Activated naive CD4-positive, alpha-beta T cell treated with anti-CD3 and anti-CD28 coated beads, Interleukin-2, amount 50 U/mL, for 24 hours (primary cell): ENCODE results near the gene TMEM236.

ENCODE experiments used
- H3K27ac Mint-ChIP-seq: one replicate; pipeline ENCODE4 v1.8.0; 2021; ENCODE audit warnings: mild to moderate bottlenecking, mixed read lengths
- H3K27me3 Mint-ChIP-seq: one replicate; pipeline ENCODE4 v1.8.0; 2021; ENCODE audit warnings: mixed read lengths
- H3K36me3 Mint-ChIP-seq: one replicate; pipeline ENCODE4 v1.8.0; 2021; ENCODE audit warnings: mixed read lengths
- H3K4me1 Mint-ChIP-seq: one replicate; pipeline ENCODE4 v1.8.0; 2021; ENCODE audit warnings: mixed read lengths
- H3K4me3 Mint-ChIP-seq: one replicate; pipeline ENCODE4 v1.8.0; 2021; ENCODE audit warnings: mild to moderate bottlenecking, mixed read lengths
- H3K9me3 Mint-ChIP-seq: one replicate; pipeline ENCODE4 v1.8.0; 2021; ENCODE audit warnings: mixed read lengths

The TMEM236 gene

GRCh38 chr10:17793823-17794644, 42.0 kb downstream of the TMEM236 start:
- H3K4me1 Mint-ChIP-seq, result peaks cover 3% of the 10 kb centered on the region
- no peaks in the 10 kb centered on the region for H3K9me3 Mint-ChIP-seq

GRCh38 chr10:17795083-17795482, 43.1 kb downstream of the TMEM236 start:
- peaks cover 3% of the 10 kb centered on the region for H3K4me1 Mint-ChIP-seq
- H3K4me3 Mint-ChIP-seq, result no peak overlapping the region
- no peak overlapping the region for H3K27ac Mint-ChIP-seq
- H3K9me3 Mint-ChIP-seq, result no peaks in the 10 kb centered on the region
- no peaks in the 10 kb centered on the region for H3K27me3 Mint-ChIP-seq
- no peaks in the 10 kb centered on the region for H3K36me3 Mint-ChIP-seq

More at GRCh38 chr10:17793823-17794644, 42.0 kb downstream of the TMEM236 start:
- H3K4me3 Mint-ChIP-seq, result no peak overlapping the region
- H3K27me3 Mint-ChIP-seq, result no peaks in the 10 kb centered on the region
- no peak overlapping the region for H3K27ac Mint-ChIP-seq
- no peaks in the 10 kb centered on the region for H3K36me3 Mint-ChIP-seq

- no peaks in the 10 kb centered on the region for H3K36me3 Mint-ChIP-seq
- H3K4me1 Mint-ChIP-seq, result peaks cover 3% of the 10 kb centered on the region
- no peak overlapping the region for H3K4me3 Mint-ChIP-seq
- no peak overlapping the region for H3K27ac Mint-ChIP-seq
- H3K27me3 Mint-ChIP-seq, result no peaks in the 10 kb centered on the region
- no peaks in the 10 kb centered on the region for H3K9me3 Mint-ChIP-seq
These were observed 44.0 kb downstream of the TMEM236 start for GRCh38 chr10:17795813-17796594.

- H3K4me3 Mint-ChIP-seq, result no peak overlapping the region
- H3K36me3 Mint-ChIP-seq, result no peaks in the 10 kb centered on the region
- no peaks in the 10 kb centered on the region for H3K27me3 Mint-ChIP-seq
- no peaks in the 10 kb centered on the region for H3K9me3 Mint-ChIP-seq
- no peak overlapping the region for H3K27ac Mint-ChIP-seq
- peaks cover 4% of the 10 kb centered on the region for H3K4me1 Mint-ChIP-seq
These were observed 49.5 kb downstream of the TMEM236 start for GRCh38 chr10:17801507-17801906.

DNA sequence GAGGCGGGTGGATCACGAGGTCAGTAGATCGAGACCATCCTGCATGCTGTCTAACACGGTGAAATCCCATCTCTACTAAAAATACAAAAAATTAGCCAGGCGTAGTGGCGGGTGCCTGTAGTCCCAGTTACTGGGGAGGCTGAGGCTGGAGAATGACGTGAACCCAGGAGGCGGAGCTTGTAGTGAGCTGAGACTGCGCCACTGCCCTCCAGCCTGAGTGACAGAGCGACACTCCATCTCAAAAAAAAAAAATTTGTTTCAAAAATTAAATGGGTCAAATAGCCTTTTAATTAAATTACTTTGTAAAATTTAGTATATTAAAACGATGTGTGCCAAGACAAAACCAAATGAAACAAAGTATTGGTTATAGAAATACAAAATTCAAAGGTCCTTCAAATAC, 50.3 kb downstream of the TMEM236 start:
- Mint-ChIP-seq H3K4me1 (peaks cover 4% of the 10 kb centered on the region), H3K9me3 (no peaks in the 10 kb centered on the region), H3K4me3 (no peak overlapping the region), H3K27me3 (no peaks in the 10 kb centered on the region), H3K27ac (no peak overlapping the region), H3K36me3 (no peaks in the 10 kb centered on the region)

- Mint-ChIP-seq H3K4me3 (no peak overlapping the region), H3K27ac (no peak overlapping the region), H3K9me3 (no peaks in the 10 kb centered on the region), H3K36me3 (no peaks in the 10 kb centered on the region), H3K27me3 (peaks cover 2% of the 10 kb centered on the region), H3K4me1 (peaks cover 4% of the 10 kb centered on the region)
These were observed 51.0 kb downstream of the TMEM236 start for GRCh38 chr10:17802976-17803375.

GRCh38 chr10:17805330-17805729, 53.3 kb downstream of the TMEM236 start:
- Mint-ChIP-seq H3K36me3 (no peaks in the 10 kb centered on the region), H3K27me3 (peaks cover 11% of the 10 kb centered on the region), H3K4me1 (peaks cover 4% of the 10 kb centered on the region), H3K4me3 (no peak overlapping the region), H3K9me3 (no peaks in the 10 kb centered on the region), H3K27ac (no peak overlapping the region)

DNA sequence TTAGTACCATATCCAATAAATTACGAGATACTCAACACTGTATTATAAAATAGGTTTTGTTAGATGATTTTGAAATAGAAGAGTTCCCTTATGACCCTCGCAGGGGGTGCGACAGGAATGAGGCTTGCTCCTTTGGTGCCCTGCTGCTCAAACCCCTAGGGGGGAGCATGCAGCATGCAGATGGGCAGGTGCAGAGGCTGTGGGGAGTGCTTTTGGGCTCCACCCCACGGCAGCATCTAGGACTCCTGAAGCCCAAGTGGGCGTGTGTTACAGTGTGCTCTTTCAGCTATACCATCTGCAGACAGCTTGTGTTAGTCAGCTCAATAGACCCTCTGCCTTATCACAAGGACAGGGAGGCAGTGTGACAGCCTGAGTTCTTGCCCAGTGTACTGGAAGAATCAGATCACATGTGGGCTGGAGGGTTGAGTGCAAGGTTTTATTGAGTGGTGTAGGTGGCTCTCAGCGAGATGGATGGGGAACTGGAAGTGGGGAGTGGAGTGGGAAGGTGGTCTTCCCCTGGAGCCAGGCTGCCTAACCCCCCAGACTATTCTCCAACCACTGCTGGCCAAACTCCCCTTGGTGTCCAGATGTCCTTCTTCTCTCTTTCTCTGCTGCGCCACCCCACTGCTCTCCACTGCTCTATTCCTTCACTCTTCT, 54.0 kb downstream of the TMEM236 start:
- peaks cover 16% of the 10 kb centered on the region for H3K27me3 Mint-ChIP-seq
- H3K4me1 Mint-ChIP-seq, result peaks cover 4% of the 10 kb centered on the region
- H3K27ac Mint-ChIP-seq, result no peak overlapping the region

GRCh38 chr10:17808971-17809841, 57.2 kb downstream of the TMEM236 start, which contains the start of gene MRC1:
MRC1 (plus strand) TSS chr10:17809348; CDS start chr10:17809466, 118 bp downstream.
- Mint-ChIP-seq H3K27ac (no peak within 1 kb of the TSS), H3K9me3 (no peaks in the 10 kb centered on the region), H3K36me3 (no peaks in the 10 kb centered on the region), H3K4me3 (no peak within 1 kb of the TSS), H3K4me1 (no peaks in the 10 kb centered on the region), H3K27me3 (peaks cover 26% of the 10 kb centered on the region)

More for the DNA sequence above, 54.0 kb downstream of the TMEM236 start:
- Mint-ChIP-seq H3K4me3 (no peak overlapping the region), H3K36me3 (no peaks in the 10 kb centered on the region), H3K9me3 (no peaks in the 10 kb centered on the region)

DNA sequence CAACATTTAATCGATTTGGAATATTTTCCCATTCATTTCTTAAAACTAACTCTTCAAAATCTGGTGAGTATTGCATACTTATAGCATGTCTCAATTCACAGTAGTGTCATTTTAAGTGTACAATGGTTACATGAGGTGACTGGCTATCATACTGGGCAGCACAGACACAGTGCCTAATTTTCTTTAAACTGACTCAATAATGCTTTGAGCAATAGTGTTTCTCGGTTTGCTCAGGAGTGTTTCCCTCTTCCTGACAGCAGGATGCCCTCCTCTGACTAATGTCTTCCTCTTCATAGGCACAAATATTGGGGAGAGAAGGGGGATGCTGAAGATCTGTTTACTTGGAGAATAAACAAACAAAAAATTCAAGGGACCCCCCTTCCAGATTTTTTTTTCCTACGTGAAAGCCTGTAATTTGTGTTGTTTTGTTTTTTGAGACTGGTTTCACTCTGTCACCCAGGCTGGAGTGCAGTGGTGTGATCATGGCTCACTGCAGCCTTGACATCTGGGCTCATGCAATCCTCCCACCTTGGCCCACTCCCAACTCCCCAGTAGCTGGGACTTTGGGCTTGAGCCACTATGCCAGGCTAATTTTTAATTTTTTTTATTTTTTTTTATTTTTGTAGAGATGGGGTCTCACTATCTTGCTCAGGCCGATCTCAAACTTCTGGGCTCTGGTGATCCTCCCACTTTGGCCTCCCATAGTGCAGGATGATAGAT, 59.3 kb downstream of the TMEM236 start:
- Mint-ChIP-seq H3K4me3 (no peak overlapping the region), H3K9me3 (no peaks in the 10 kb centered on the region), H3K36me3 (no peaks in the 10 kb centered on the region), H3K4me1 (no peaks in the 10 kb centered on the region), H3K27me3 (peaks cover 26% of the 10 kb centered on the region), H3K27ac (no peak overlapping the region)

DNA sequence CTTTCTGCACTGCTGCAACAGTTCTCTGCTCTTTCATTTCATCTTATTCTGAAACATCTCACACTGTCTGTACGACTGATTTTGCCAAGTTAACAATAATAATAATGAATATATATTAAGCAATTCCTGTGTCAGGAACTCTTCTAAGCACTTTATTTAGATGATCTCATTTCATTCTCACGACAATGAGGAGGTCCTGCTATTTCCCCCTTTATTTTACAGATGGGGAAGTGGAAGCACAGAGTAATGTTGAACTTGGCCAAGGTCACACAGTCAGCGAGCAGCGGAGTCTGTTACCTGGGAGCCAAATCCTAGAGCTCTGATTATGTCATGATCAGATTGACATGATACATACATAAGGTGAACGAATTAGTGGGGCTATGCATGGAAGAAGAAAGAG, 63.0 kb downstream of the TMEM236 start:
- no peak overlapping the region for H3K27ac Mint-ChIP-seq
- peaks cover 22% of the 10 kb centered on the region for H3K27me3 Mint-ChIP-seq
- H3K4me3 Mint-ChIP-seq, result no peak overlapping the region
- no peaks in the 10 kb centered on the region for H3K4me1 Mint-ChIP-seq
- H3K9me3 Mint-ChIP-seq, result no peaks in the 10 kb centered on the region
- no peaks in the 10 kb centered on the region for H3K36me3 Mint-ChIP-seq

DNA sequence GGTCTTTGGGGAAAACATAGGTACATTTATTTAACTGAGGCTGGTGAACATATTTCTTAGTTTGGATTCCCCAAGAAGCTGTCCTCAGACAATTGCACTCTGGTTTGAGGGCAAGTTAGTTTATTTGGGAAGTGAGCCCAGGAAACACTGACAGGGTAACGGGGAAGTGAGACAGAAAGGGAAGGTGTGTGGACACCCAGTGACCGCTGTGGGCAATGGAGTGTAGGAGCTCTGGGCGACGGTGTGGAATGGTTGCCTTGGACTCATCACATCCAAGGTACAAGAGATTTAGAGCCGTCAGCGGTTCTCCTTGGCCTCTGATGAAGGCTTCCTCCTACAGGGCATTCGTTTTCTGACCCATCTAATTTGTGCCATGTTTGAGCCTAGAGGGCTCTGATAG, 64.2 kb downstream of the TMEM236 start:
- Mint-ChIP-seq H3K9me3 (no peaks in the 10 kb centered on the region), H3K27ac (no peak overlapping the region), H3K36me3 (no peaks in the 10 kb centered on the region), H3K4me1 (no peaks in the 10 kb centered on the region), H3K4me3 (no peak overlapping the region), H3K27me3 (peaks cover 12% of the 10 kb centered on the region)

DNA sequence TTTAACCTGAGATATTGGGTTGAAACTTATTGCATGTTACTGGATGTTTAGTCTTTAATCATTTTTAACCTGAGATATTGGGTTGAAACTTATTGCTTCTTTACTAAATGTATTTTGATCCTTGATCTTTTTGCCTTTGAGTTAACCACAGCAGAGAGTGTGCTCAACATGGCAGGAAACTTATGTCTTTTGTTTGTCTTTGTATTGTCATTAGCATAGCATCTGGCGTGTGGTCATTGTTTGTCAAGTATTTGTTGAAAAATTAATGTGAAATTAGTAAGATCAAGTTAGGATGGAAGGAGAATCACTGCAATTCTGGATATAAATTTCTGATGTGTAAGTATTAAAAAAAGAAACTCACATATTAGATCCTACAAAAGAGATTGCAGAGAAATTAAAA, 65.3 kb downstream of the TMEM236 start:
- H3K9me3 Mint-ChIP-seq, result no peaks in the 10 kb centered on the region
- H3K4me1 Mint-ChIP-seq, result no peaks in the 10 kb centered on the region
- no peak overlapping the region for H3K27ac Mint-ChIP-seq
- H3K27me3 Mint-ChIP-seq, result peaks cover 8% of the 10 kb centered on the region
- H3K36me3 Mint-ChIP-seq, result no peaks in the 10 kb centered on the region
- no peak overlapping the region for H3K4me3 Mint-ChIP-seq

GRCh38 chr10:17817790-17818189, 65.8 kb downstream of the TMEM236 start:
- Mint-ChIP-seq H3K27me3 (peaks cover 7% of the 10 kb centered on the region), H3K36me3 (no peaks in the 10 kb centered on the region), H3K4me3 (no peak overlapping the region), H3K9me3 (no peaks in the 10 kb centered on the region), H3K4me1 (no peaks in the 10 kb centered on the region), H3K27ac (no peak overlapping the region)
